Trophoblast cell (in vitro differentiated cells and primary cell): ENCODE results near the gene PITPNM1.

Experiments used
- DNase-seq, 2 donors: peaks; one replicate each; pipeline ENCODE4 v3.0.0-alpha.2; 2016
- H2AFZ ChIP-seq: 2 replicates; pipeline ENCODE4 v1.6.1; 2013; ENCODE audit warnings: low read length, moderate library complexity, mild to moderate bottlenecking; ENCODE audit not compliant: insufficient read depth, poor library complexity
- H2AK5ac ChIP-seq: 2 replicates; pipeline ENCODE4 v1.6.1; 2013; ENCODE audit warnings: mild to moderate bottlenecking, low read length
- H2BK120ac ChIP-seq: 2 replicates; pipeline ENCODE4 v1.6.1; 2013; ENCODE audit warnings: low read length, mild to moderate bottlenecking, moderate library complexity; ENCODE audit not compliant: insufficient read depth, poor library complexity
- H2BK12ac ChIP-seq: 2 replicates; pipeline ENCODE4 v1.6.1; 2013; ENCODE audit warnings: mild to moderate bottlenecking, low read length, moderate library complexity
- H2BK5ac ChIP-seq: 2 replicates; pipeline ENCODE4 v1.6.1; 2013; ENCODE audit warnings: low read length, low read depth, moderate library complexity, mild to moderate bottlenecking; ENCODE audit not compliant: poor library complexity
- H3K14ac ChIP-seq: 2 replicates; pipeline ENCODE4 v1.6.1; 2013; ENCODE audit warnings: mild to moderate bottlenecking, low read length
- H3K18ac ChIP-seq: 2 replicates; pipeline ENCODE4 v1.6.1; 2013; ENCODE audit warnings: mild to moderate bottlenecking, low read length
- H3K23ac ChIP-seq: 2 replicates; pipeline ENCODE4 v1.6.1; 2013; ENCODE audit warnings: low read length
- H3K27ac ChIP-seq: 2 replicates; pipeline ENCODE4 v1.5.1; 2013; ENCODE audit warnings: low read depth, mild to moderate bottlenecking, inconsistent platforms, low read length, moderate library complexity
- H3K27me3 ChIP-seq: 2 replicates; pipeline ENCODE4 v1.6.1; 2013; ENCODE audit warnings: inconsistent platforms, mild to moderate bottlenecking, low read length, moderate library complexity; ENCODE audit not compliant: insufficient read depth
- H3K36me3 ChIP-seq, 2 experiments: 1 replicate in 1 of 2; 2 replicates in 1 of 2; pipeline ENCODE4 v1.6.1; 2013; ENCODE audit warnings: low read length in 2 of 2, mild to moderate bottlenecking in 2 of 2, moderate library complexity in 1 of 2; ENCODE audit not compliant: insufficient read depth in 2 of 2, control insufficient read depth in 1 of 2
- H3K4ac ChIP-seq: 2 replicates; pipeline ENCODE4 v1.6.1; 2013; ENCODE audit warnings: low read depth, mild to moderate bottlenecking, low read length, moderate library complexity
- H3K4me1 ChIP-seq, 2 experiments: 1 replicate in 1 of 2; 2 replicates in 1 of 2; pipeline ENCODE4 v1.6.1; 2013; ENCODE audit warnings: low read length in 2 of 2, mild to moderate bottlenecking in 2 of 2, moderate library complexity in 1 of 2; ENCODE audit not compliant: insufficient read depth in 2 of 2, control insufficient read depth in 1 of 2
- H3K4me2 ChIP-seq: 2 replicates; pipeline ENCODE4 v1.6.1; 2013; ENCODE audit warnings: inconsistent platforms, mild to moderate bottlenecking, low read length, moderate library complexity
- H3K4me3 ChIP-seq: 2 replicates; pipeline ENCODE4 v1.5.1; 2013; ENCODE audit warnings: mild to moderate bottlenecking, low read depth, low read length, inconsistent platforms
- H3K79me1 ChIP-seq: one replicate; pipeline ENCODE4 v1.6.1; 2013; ENCODE audit warnings: low read length
- H3K79me2 ChIP-seq: 2 replicates; pipeline ENCODE4 v1.6.1; 2013; ENCODE audit warnings: low read length, mild to moderate bottlenecking; ENCODE audit not compliant: control insufficient read depth, insufficient read depth, poor library complexity
- H3K9ac ChIP-seq: 2 replicates; pipeline ENCODE4 v1.6.1; 2013; ENCODE audit warnings: mild to moderate bottlenecking, low read length
- H3K9me3 ChIP-seq: 2 replicates; pipeline ENCODE4 v1.6.1; 2013; ENCODE audit warnings: low read depth, mild to moderate bottlenecking, control low read depth, inconsistent platforms, low read length; ENCODE audit not compliant: insufficient read depth
- H4K12ac ChIP-seq: 2 replicates; pipeline ENCODE4 v1.6.1; 2013; ENCODE audit warnings: low read depth, mild to moderate bottlenecking, low read length, moderate library complexity
- H4K8ac ChIP-seq: 2 replicates; pipeline ENCODE4 v1.6.1; 2013; ENCODE audit warnings: low read depth, mild to moderate bottlenecking, low read length, moderate library complexity
- H4K91ac ChIP-seq: one replicate; pipeline ENCODE4 v1.6.1; 2013; ENCODE audit warnings: low read depth, mild to moderate bottlenecking, low read length, moderate library complexity
- WGBS: extraction: QIAGEN DNeasy Blood & Tissue Kit; methylation state at CpG from one replicate; pipeline ENCODE4 v1.1.7; 2013; ENCODE audit warnings: missing lambda C conversion rate; ENCODE audit not compliant: insufficient read length, insufficient coverage; ENCODE audit errors: extremely low coverage; 5-methylcytosine and 5-hydroxymethylcytosine counted together

Gene PITPNM1

DNA sequence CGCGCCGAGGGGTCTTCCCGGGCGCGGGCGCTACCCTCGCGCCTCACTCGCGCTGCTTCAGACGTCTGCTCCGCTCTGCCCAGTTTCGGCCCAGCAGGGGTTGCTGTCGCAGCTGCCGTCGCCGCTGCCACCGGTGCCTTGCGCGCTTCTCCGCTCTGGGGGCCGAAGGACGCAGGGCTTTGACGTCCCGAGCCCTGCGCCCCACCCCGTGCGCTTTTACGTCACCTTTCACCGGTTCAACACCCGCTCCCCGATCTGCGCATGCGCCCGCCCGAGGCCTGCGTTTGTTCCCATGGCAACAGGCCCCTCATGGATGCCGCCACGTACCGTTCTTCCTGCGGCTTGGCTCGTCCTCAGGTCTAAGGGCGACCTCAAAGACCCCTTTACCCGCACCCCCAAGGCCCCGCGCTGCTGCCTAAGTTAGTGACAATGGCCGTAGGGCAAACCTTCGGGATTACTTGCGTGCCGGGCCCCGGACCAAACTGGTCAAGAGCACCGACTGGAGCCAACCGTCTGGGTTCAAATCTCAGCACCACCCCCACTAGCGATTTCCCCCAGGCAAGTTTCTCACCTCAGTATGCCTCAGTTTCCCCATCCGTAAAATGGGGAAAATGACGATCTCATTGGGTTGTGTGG is 3.4 kb upstream of the PITPNM1 start:
- Histone ChIP-seq H3K18ac (peak overlapping the region; percentile 99), H2AK5ac (peak overlapping the region; percentile 88), H3K9ac (peak overlapping the region; percentile 81), H3K9me3 (no peaks in the 10 kb centered on the region), H4K12ac (peak overlapping the region; percentile 99), H2BK120ac (peak overlapping the region; percentile 94), H3K36me3 (peaks cover 5 to 8% of the 10 kb centered on the region in 2 experiments), H2BK5ac (peak overlapping the region; percentile 98), H3K4me3 (peak overlapping the region; percentile 90), H3K4me2 (peak overlapping the region; percentile 83), H4K8ac (peak overlapping the region; percentile 100), H3K23ac (no peak overlapping the region), H3K79me1 (peaks cover 24% of the 10 kb centered on the region), H3K4ac (peak overlapping the region; percentile 88), H4K91ac (peak overlapping the region; percentile 99), H2AFZ (peak overlapping the region; percentile 100), H3K14ac (peak overlapping the region; percentile 93), H3K27ac (peak overlapping the region; percentile 91), H3K27me3 (no peaks in the 10 kb centered on the region), H3K4me1 (peaks cover 20 to 30% of the 10 kb centered on the region in 2 experiments), H3K79me2 (peaks cover 15% of the 10 kb centered on the region), H2BK12ac (peak overlapping the region; percentile 77)
- DNase-seq: peak; percentile 96 to 100
- WGBS: no CpG with 5 or more reads among the region's 57 CpGs

DNA sequence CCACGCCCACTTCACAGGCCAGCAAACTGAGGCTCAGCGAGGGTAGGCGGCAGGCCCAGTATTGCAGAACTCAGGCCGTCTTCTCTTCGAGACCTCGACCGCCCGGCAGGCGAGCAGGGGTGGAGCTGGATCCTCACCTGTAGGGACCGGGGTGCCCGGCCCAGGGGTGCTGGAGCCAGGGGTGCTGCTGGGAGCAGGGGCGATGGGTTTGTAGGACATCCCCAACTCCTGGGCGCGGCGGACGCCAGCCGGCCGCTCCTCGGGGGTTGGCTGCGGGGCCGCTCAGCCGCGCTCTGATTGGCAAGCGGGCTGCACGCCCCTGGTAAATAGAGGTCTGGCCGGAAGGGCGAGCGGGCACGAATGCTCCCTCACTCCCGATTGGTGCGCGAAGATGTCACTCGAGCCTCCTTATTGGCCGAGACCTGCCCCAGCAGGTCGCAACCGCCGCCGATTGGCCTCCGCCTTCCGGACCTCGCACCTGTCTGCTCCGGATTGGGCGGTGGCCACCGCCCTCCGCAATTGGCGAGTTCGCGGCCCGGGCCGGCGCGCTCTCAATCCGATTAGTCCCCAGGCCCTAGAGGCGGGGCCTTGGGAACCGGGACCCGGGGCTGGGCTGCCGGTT is 2.8 kb upstream of the PITPNM1 start, which contains the start of gene CDK2AP2:
CDK2AP2 (minus strand) TSS at position 299 of the 622 bp plus-strand sequence; CDS start at position 219, 80 bp downstream.
- Histone ChIP-seq H4K12ac (peak within 1 kb of the TSS; percentile 99), H4K8ac (peak within 1 kb of the TSS; percentile 100), H2BK5ac (peak within 1 kb of the TSS; percentile 98), H2AFZ (peak within 1 kb of the TSS; percentile 100), H3K36me3 (peaks cover 8 to 11% of the 10 kb centered on the region in 2 experiments), H2BK120ac (peak within 1 kb of the TSS; percentile 94), H3K9ac (peak within 1 kb of the TSS; percentile 81), H3K4me3 (peak within 1 kb of the TSS; percentile 90), H3K9me3 (no peaks in the 10 kb centered on the region), H2BK12ac (peak within 1 kb of the TSS; percentile 77), H3K18ac (peak within 1 kb of the TSS; percentile 99), H3K79me2 (peaks cover 17% of the 10 kb centered on the region), H3K79me1 (peaks cover 24% of the 10 kb centered on the region), H3K23ac (no peak within 1 kb of the TSS), H3K4me2 (peak within 1 kb of the TSS; percentile 83), H3K4ac (peak within 1 kb of the TSS; percentile 88), H2AK5ac (peak within 1 kb of the TSS; percentile 88), H3K27ac (peak within 1 kb of the TSS; percentile 91), H3K14ac (peak within 1 kb of the TSS; percentile 93), H3K4me1 (peaks cover 23 to 36% of the 10 kb centered on the region in 2 experiments), H3K27me3 (no peaks in the 10 kb centered on the region), H4K91ac (peak within 1 kb of the TSS; percentile 99)
- no CpG with 5 or more reads among the region's 57 CpGs for WGBS
- peak; percentile 100 for DNase-seq

DNA sequence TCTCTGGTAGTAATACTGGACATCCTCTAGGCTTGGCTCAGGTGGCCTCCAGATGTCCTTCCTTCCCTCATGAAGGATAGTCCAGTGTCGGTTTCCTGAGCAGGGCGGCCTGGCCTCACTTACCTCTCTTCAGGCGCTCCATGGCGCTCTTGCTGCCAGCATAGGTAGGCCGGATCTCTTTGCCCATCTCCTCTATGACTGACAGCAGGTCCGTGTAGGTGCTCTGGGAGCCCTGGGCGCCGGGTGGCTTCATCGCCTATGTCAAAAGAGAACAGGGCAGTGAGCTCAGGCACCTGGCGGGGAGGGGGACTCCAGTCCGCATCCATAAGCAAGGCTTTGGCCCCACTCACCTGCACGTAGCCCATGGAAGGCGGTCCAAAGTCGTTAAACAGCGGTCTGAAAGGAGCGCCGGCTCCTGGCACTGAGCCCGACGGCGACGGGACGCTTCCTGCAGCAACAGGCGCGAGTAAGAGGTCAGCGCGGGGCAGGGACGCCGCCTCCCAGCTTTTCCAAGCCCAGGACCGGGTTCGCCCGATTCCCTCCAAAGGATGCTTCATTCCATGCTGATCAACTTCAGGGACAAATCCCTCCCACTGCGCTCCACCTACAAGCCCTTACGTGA is 2.2 kb upstream of the PITPNM1 start:
- Histone ChIP-seq H2BK5ac (no peak overlapping the region), H3K79me1 (peaks cover 24% of the 10 kb centered on the region), H2AK5ac (peak overlapping the region; percentile 40), H4K8ac (peak overlapping the region; percentile 91), H3K4me3 (peak overlapping the region; percentile 73), H3K79me2 (peaks cover 17% of the 10 kb centered on the region), H3K18ac (peak overlapping the region; percentile 61), H3K4me2 (peak overlapping the region; percentile 63), H4K12ac (peak overlapping the region; percentile 65), H3K27me3 (no peaks in the 10 kb centered on the region), H3K27ac (peak overlapping the region; percentile 68), H2BK12ac (peak overlapping the region; percentile 26), H2BK120ac (no peak overlapping the region), H2AFZ (peak overlapping the region; percentile 86), H3K9ac (peak overlapping the region; percentile 11), H4K91ac (peak overlapping the region; percentile 90), H3K36me3 (peaks cover 12 to 14% of the 10 kb centered on the region in 2 experiments), H3K4me1 (peaks cover 23 to 36% of the 10 kb centered on the region in 2 experiments), H3K23ac (no peak overlapping the region), H3K9me3 (no peaks in the 10 kb centered on the region), H3K4ac (peak overlapping the region; percentile 35), H3K14ac (peak overlapping the region; percentile 86)
- no CpG with 5 or more reads among the region's 33 CpGs for WGBS
- DNase-seq: peak in 1 of 2 donors; percentile 81

DNA sequence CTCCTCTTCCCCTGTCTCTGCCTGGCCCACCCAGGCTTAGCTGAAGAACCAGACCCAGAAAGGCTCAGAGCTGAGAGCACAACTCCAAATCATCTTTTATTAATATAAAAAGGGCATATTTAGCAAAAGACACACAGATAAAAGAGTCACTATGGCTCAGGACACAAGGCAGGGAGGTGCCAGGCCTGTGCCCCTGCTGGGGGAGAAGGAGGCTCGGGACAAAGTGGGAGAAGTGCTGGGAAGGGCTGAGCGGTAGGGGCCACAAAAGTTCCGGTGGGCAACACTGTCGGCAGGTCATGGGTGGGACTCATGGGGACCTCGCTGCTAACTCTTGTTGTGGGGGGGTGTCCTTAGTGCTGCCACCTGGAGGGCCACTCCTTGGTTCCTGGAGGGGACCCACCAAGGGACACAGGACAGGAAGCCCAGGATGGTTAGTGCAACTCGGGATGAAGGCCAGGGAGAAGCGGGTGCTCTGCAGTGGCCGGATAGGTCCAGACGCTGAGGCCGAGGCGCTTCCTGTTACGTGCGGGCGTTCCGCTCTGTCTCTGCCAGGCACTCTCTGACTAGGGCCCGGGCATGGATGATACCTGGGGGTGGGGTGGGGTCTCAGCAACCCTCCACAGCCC is 1.4 kb upstream of the PITPNM1 start:
- Histone ChIP-seq H3K4me1 (peaks cover 23 to 36% of the 10 kb centered on the region in 2 experiments), H3K9ac (no peak overlapping the region), H3K36me3 (peaks cover 20 to 22% of the 10 kb centered on the region in 2 experiments), H3K23ac (no peak overlapping the region), H3K9me3 (no peaks in the 10 kb centered on the region), H4K91ac (peak overlapping the region; percentile 2), H3K18ac (peak overlapping the region; percentile 30), H2AK5ac (peak overlapping the region; percentile 41), H3K4ac (peak overlapping the region; percentile 71), H2BK12ac (no peak overlapping the region), H2BK120ac (no peak overlapping the region), H3K4me3 (no peak overlapping the region), H3K4me2 (no peak overlapping the region), H3K14ac (no peak overlapping the region), H3K79me2 (peaks cover 17% of the 10 kb centered on the region), H3K79me1 (peaks cover 24% of the 10 kb centered on the region), H3K27ac (no peak overlapping the region), H2BK5ac (peak overlapping the region; percentile 16), H3K27me3 (no peaks in the 10 kb centered on the region), H2AFZ (no peak overlapping the region), H4K8ac (peak overlapping the region; percentile 8), H4K12ac (no peak overlapping the region)
- WGBS: no CpG with 5 or more reads among the region's 16 CpGs
- DNase-seq: no peak
